IgD-negative memory B cell (primary cell): ENCODE results near the gene OSBPL10. TPM values are rescaled to one million over a fixed set of nuclear protein-coding genes. Genes with fewer than 3 reads are reported as not detected.

Source experiments
- H3K27ac Mint-ChIP-seq, 3 donors: one replicate each; pipeline ENCODE4 v1.8.0; 2020 to 2022; ENCODE audit warnings: mild to moderate bottlenecking in 3 of 3, mixed read lengths in 3 of 3, moderate library complexity in 1 of 3
- H3K27me3 Mint-ChIP-seq: one replicate; pipeline ENCODE4 v1.8.0; 2021; ENCODE audit warnings: mixed read lengths
- H3K36me3 Mint-ChIP-seq: one replicate; pipeline ENCODE4 v1.8.0; 2020; ENCODE audit warnings: mild to moderate bottlenecking, mixed read lengths
- H3K4me1 Mint-ChIP-seq, 3 donors: one replicate each; pipeline ENCODE4 v1.8.0; 2020 to 2022; ENCODE audit warnings: mixed read lengths in 3 of 3, mild to moderate bottlenecking in 1 of 3
- H3K4me3 Mint-ChIP-seq, 4 donors: one replicate each; pipeline ENCODE4 v1.8.0; 2020 to 2022; ENCODE audit warnings: mild to moderate bottlenecking in 4 of 4, mixed read lengths in 4 of 4, moderate library complexity in 3 of 4
- H3K9me3 Mint-ChIP-seq, 3 donors: one replicate each; pipeline ENCODE4 v1.8.0; 2020 to 2021; ENCODE audit warnings: mixed read lengths in 3 of 3, mild to moderate bottlenecking in 1 of 3
- polyA plus RNA-seq: library from polyadenylated mRNA; unstranded; fragments of 300-500 nt; fragmentation: Illumina TruSeq; gene quantifications from one replicate; pipeline ENCODE4 v1.2.3, GENCODE V29; 2021

Gene OSBPL10
- polyA plus RNA-seq, 1 donor from 2014 or later, result 126 TPM

DNA sequence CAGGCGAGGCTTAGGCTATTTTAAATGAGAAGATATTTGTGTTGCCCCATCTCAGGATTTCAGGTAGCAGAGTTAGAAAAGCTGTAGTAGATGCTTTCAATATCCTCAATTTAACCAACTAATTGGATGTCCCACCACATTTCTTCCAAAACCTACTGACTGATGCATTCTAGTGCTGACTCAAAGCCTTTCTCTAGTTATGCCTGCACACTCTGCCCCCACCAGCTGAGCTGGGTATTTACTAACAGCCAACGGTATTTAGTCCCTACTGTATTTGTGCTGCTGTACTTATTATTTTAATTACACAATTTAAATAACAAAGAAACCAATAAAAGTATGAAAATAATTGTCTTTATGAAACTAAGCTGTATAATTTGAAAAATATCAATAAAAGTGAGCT lies 139.5 kb downstream of the OSBPL10 start:
- Mint-ChIP-seq H3K27ac (peak overlapping the region in 1 of 3 donors; percentile 82), H3K9me3 (no peaks in the 10 kb centered on the region), H3K27me3 (no peaks in the 10 kb centered on the region), H3K4me3 (no peak overlapping the region), H3K4me1 (peaks cover 36 to 52% (median 52%) of the 10 kb centered on the region in 3 donors), H3K36me3 (peaks cover 22% of the 10 kb centered on the region)

DNA sequence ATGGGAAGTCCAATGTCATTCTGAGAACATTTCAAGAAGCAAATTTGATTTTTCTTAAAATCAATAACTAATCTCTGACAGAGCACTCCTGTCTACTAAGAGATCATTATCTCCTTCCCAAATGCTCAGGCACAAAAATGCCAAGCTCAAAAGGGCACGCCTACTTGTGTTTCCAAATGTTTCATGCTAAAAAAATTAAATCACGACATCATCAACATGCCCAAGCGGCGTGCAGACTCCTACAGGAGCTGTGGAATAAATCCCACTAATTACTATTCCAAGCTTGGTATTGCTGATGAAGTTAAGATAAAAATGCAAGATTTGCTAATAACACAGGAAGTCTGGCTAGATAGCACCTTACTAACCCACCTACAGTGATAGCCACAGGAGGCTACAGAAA lies 140.8 kb downstream of the OSBPL10 start:
- peaks cover 35 to 59% (median 55%) of the 10 kb centered on the region in 3 donors for H3K4me1 Mint-ChIP-seq
- peaks cover 21% of the 10 kb centered on the region for H3K36me3 Mint-ChIP-seq
- H3K4me3 Mint-ChIP-seq, result no peak overlapping the region
- no peak overlapping the region for H3K27ac Mint-ChIP-seq
- no peaks in the 10 kb centered on the region for H3K27me3 Mint-ChIP-seq
- H3K9me3 Mint-ChIP-seq, result no peaks in the 10 kb centered on the region

DNA sequence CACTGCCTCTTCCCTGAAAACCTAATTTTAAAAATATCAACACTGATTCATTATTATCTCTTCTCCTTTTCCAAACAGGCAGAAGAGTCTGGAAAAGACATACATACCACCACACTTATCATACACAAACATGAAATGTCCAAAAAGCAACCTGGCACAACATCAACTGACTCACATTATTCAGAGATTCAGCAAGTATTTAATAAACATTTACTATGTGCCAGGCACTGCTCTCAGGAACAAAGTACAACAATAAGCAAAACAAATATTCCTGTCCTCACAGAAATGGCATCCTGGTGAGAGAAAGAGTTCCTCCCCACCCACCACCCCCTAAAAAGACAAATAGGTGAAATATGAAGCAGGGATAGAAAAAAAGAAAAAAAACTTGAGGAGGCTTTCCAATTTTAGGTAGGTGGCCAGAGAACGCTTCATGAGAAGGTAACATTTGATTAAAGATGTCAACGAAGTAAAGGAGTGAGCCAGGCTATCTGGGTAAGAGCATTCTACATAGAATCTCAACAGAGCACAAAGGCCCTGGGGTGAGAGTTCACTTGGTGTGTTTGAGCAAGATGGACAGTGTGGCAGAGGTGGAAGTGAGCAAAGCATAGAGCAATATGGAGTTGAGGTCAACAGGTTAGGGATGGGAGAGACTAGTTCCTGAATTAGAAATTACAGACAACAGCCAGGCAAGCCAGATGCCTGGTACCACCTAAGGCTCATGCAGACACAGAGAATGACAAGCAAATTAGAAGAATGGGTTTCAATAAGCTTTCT lies 141.7 kb downstream of the OSBPL10 start:
- Mint-ChIP-seq H3K36me3 (peaks cover 18% of the 10 kb centered on the region), H3K4me3 (no peak overlapping the region), H3K27me3 (no peaks in the 10 kb centered on the region), H3K4me1 (peaks cover 34 to 60% (median 54%) of the 10 kb centered on the region in 3 donors), H3K27ac (peak overlapping the region in 2 of 3 donors; percentile 24 to 40), H3K9me3 (no peaks in the 10 kb centered on the region)

DNA sequence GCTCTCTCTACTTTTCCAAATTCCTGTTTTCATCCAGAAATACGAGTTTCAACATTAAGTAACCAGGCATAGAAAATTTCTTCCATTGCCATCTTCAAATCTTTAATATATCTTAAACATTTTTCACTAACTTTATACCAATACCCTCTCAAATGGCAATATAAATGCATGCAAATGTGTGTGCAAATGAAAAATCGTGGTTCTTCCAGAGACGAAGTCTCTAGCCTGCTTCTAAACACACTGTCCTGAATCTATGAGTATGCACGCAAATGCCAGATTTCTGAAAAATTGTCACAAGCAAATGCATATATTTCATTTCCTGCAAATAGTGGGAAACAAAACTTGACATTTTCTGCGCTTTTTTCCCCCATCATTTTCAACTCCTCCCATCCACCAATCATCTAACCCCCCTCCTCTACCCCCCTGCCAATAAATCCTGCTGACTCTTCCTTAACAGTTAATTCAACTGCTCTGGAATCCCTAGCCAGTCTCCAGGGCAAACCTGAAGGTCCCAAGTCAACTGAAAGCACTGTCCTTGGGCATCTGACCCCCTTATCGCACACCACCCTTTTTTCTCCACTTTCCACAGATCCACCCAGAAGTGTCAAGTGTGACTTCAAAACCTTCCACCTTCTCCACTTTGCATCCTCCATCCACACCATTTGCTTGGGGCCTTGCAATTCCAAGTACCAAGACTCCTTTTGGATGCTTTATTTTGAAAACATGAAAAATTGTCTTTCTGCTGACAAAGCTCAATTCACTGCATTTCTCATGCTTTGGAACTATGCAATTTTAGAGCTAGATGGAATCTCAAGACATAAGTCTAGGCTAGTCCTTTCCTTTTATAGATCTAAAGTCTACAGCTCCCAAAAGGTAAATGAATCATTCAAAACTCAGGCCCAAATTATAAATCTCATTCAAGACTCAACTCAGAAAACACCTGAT lies 144.7 kb downstream of the OSBPL10 start:
- peaks cover 38 to 65% (median 45%) of the 10 kb centered on the region in 3 donors for H3K4me1 Mint-ChIP-seq
- peak overlapping the region in 2 of 3 donors; percentile 13 to 79 for H3K27ac Mint-ChIP-seq
- H3K4me3 Mint-ChIP-seq, result no peak overlapping the region
- H3K27me3 Mint-ChIP-seq, result no peaks in the 10 kb centered on the region
- H3K36me3 Mint-ChIP-seq, result peaks cover 11% of the 10 kb centered on the region
- no peaks in the 10 kb centered on the region for H3K9me3 Mint-ChIP-seq

DNA sequence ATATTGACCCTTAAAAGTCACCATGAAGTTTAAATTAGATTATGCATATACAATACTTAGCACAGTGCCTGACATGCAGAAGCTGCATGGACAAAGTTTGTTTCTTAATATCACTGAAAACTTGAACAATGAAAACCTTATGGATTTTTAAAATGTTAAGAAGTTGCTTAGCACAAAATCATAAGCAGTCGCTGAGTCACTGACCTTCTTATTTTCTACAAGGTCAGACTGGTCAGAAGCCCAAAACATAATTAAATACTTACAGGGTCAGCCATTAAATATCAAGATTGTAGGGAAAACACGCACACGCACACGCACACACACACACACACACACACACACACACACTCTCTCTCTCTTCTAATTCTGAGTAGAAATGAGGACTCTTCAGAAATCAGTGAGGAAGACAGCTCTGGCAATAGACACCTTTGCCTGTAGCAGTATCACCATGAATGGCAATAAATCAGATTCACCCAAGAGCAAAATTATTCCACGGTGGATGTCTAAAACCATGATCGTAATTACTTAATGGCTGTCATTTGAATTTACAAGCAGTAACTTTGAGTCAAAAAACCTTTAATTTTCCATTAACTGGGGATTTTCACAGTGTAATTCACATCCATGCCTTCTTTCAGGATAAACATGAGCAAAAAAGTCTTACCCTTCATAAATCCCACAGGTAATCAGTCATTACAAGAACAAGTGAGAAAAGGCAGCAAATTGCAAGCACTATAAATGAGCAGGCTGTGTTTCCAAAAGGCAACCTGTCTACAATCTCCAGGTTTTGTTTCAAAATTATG lies 147.5 kb downstream of the OSBPL10 start:
- Mint-ChIP-seq H3K27ac (peak overlapping the region in 2 of 3 donors; percentile 2 to 68), H3K4me3 (no peak overlapping the region), H3K9me3 (no peaks in the 10 kb centered on the region), H3K27me3 (no peaks in the 10 kb centered on the region), H3K4me1 (peaks cover 34 to 55% (median 41%) of the 10 kb centered on the region in 3 donors), H3K36me3 (peaks cover 10% of the 10 kb centered on the region)

DNA sequence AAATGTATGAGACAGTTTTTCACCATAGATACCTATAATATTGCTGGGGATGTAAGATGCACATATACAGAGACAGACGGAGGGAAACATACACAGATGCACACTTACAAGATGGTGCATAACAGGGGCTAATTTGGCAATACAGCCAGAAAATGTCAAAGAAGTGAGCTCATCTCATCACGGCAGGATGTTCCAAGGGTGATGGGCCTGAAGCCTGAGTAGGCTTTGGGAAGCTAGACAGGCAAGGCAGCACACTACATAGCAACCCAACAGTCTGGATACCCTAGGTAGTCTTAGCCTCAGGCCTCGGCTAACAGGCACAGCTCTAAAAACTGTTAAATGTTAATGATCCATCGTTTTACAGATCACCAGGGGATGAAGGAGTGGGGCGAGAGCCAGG lies 148.5 kb downstream of the OSBPL10 start:
- H3K4me1 Mint-ChIP-seq, result peaks cover 31 to 55% (median 41%) of the 10 kb centered on the region in 3 donors
- peak overlapping the region in 1 of 4 donors; percentile 54 for H3K4me3 Mint-ChIP-seq
- peak overlapping the region in 1 of 3 donors; percentile 89 for H3K27ac Mint-ChIP-seq
- no peaks in the 10 kb centered on the region for H3K9me3 Mint-ChIP-seq
- H3K36me3 Mint-ChIP-seq, result peaks cover 10% of the 10 kb centered on the region
- H3K27me3 Mint-ChIP-seq, result no peaks in the 10 kb centered on the region

DNA sequence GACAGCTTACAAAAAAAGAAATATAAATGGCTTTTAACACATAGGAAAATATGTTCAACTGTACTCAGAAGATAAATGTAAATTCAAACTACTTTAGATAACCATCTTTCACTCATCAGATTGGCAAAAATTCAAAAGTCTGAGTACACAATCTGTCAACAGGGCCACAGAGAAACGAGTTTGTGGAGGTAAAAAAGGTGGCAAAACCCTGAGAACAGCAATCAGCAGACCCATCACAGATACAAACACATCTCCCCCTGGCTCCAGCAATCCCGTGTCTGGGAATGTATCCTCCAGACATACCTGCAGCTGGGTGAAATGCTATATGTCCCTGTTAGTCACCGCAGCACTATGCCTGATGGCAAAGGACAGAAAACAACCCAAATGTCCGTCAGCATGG lies 149.5 kb downstream of the OSBPL10 start:
- H3K27ac Mint-ChIP-seq, result peak overlapping the region in 1 of 3 donors; percentile 60
- H3K36me3 Mint-ChIP-seq, result peaks cover 10% of the 10 kb centered on the region
- H3K9me3 Mint-ChIP-seq, result no peaks in the 10 kb centered on the region
- no peak overlapping the region for H3K4me3 Mint-ChIP-seq
- peaks cover 25 to 54% (median 36%) of the 10 kb centered on the region in 3 donors for H3K4me1 Mint-ChIP-seq
- H3K27me3 Mint-ChIP-seq, result no peaks in the 10 kb centered on the region

DNA sequence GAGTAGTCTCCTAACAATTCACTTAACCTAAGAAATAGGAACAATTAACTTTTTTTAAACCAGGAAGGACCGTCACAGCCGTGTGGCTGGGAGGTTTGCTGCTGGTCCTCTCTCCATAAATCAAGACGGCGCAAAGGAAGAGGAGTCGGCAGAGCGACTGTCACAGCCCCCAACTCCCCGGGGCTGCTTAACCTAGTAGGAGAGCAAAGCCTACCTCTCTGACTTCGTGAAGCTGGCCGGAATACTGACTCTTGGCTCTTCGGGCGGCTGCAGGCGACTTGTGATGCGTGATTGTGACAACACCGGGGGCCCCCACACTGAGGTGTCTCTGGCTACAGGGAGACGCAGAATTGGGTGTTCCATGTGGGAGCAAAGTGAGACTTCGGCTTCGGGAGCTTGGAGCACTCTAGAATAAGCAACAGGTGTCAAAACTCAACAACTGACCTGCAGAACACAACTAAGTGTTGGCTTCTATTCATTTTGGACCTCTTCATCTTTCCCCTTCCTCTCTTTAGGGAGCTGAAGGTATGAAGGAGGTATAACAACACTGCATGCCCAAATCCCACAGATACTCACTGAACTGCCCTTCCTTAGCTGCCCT lies 151.1 kb downstream of the OSBPL10 start:
- peaks cover 15% of the 10 kb centered on the region for H3K36me3 Mint-ChIP-seq
- peak overlapping the region; percentile 32 to 71 (median 55) for H3K27ac Mint-ChIP-seq
- H3K4me1 Mint-ChIP-seq, result peaks cover 22 to 48% (median 28%) of the 10 kb centered on the region in 3 donors
- H3K27me3 Mint-ChIP-seq, result no peaks in the 10 kb centered on the region
- no peak overlapping the region for H3K4me3 Mint-ChIP-seq
- no peaks in the 10 kb centered on the region for H3K9me3 Mint-ChIP-seq

DNA sequence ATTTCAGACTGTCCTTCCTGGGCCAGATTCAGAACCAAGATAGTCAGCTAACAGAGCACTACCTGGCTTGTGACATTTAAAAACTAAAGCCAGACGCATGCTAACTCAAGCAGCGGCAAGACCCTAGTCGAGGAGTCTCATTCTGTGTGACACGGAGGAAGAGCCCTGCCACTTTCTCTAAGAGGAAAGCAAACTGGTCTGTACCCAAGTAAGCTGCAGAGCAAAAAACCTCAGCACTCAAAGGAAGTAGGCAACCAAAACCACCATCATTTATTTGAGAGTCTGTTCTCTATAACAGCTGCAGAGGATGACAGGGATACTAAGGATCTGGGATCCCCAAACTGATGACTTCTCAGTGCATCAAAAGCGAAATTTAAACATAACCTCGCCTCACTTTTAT lies 152.1 kb downstream of the OSBPL10 start:
- Mint-ChIP-seq H3K27ac (peak overlapping the region in 1 of 3 donors; percentile 55), H3K4me3 (no peak overlapping the region), H3K27me3 (no peaks in the 10 kb centered on the region), H3K9me3 (no peaks in the 10 kb centered on the region), H3K4me1 (peaks cover 19 to 48% (median 28%) of the 10 kb centered on the region in 3 donors), H3K36me3 (peaks cover 19% of the 10 kb centered on the region)

DNA sequence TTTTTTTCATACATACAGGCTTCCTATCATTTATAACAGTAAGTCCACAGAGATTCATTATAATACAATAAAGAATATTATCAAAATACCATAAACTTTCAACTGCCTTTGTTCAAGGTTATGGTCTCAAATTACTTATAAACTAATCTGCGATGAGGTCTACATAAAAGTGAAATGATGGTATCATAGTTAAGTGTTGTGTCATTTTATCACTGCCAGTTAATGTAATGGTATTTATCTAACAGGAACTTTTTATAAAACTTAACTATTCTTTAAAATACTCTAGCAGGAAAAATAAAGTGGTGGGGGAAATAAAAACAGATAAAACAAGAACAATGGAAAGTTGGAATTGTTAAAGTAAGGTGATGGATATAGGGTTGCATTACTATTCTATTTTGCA lies 153.1 kb downstream of the OSBPL10 start:
- Mint-ChIP-seq H3K27ac (no peak overlapping the region), H3K4me1 (peaks cover 18 to 42% (median 26%) of the 10 kb centered on the region in 3 donors), H3K4me3 (no peak overlapping the region), H3K9me3 (no peaks in the 10 kb centered on the region), H3K27me3 (no peaks in the 10 kb centered on the region), H3K36me3 (peaks cover 19% of the 10 kb centered on the region)

DNA sequence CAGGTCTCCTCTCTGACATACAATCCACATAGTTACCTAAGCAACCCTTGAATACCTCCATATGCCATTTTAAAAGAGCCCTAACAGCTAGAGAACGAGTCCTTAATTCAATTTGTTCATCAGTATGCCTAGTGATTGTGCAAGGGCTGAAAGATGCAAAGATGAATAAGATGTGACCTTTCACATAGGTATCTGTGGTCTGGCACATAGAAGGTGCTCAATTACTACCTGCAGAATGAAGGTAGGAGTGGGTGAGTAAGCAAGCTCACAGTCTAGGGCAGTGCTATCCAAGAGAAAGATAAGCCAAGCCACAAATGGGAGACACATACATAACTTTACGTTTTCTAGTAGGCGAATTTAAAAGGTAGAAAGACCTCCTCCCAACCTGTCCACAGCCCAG lies 157.9 kb downstream of the OSBPL10 start:
- Mint-ChIP-seq H3K27ac (peak overlapping the region in 1 of 3 donors; percentile 3), H3K36me3 (peaks cover 12% of the 10 kb centered on the region), H3K27me3 (no peaks in the 10 kb centered on the region), H3K4me3 (no peak overlapping the region), H3K9me3 (no peaks in the 10 kb centered on the region), H3K4me1 (peaks cover 6 to 32% (median 14%) of the 10 kb centered on the region in 3 donors)

DNA sequence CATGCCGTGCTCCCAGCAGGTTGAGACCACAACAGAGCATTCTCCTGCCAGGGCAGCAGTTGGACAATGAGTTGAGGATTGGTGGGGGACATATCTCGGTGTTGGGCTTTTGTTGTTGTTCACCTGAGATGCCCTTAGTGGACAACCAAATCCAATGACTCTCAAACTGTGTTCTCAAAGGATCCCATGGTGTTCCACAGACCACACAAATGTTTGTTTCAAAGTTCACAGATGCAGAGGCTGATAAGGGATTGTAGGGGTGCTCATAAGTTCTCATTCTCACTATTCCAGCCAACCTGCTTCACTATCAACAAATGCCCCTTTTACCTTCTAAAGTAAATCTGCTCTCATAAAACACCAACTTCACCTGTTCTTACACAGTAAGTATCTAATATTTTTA lies 159.9 kb downstream of the OSBPL10 start:
- Mint-ChIP-seq H3K9me3 (no peaks in the 10 kb centered on the region), H3K4me1 (peaks cover 7 to 29% (median 17%) of the 10 kb centered on the region in 3 donors), H3K27ac (peak overlapping the region in 2 of 3 donors; percentile 26 to 29), H3K4me3 (no peak overlapping the region), H3K27me3 (no peaks in the 10 kb centered on the region), H3K36me3 (peaks cover 12% of the 10 kb centered on the region)

DNA sequence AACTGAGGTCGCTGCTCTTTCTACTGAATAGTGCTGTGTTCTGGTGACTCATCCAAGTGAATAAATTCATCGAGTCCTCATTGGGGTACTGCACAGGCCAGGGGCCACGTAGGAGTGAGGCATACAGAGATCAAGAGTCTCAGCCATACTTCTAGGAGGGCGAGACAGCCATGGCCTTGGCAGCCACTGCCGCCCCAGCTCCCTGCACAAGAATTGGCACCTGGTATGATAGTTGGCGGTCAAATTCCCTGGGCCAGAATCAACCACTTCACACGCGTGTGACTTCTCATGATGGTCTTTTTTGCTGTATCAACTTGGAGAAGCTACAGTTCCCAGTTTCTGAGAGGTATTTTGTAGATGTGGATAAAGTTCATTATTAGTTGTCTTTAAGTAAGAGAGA lies 161.6 kb downstream of the OSBPL10 start:
- no peak overlapping the region for H3K4me3 Mint-ChIP-seq
- peaks cover 13 to 31% (median 26%) of the 10 kb centered on the region in 3 donors for H3K4me1 Mint-ChIP-seq
- no peaks in the 10 kb centered on the region for H3K9me3 Mint-ChIP-seq
- H3K36me3 Mint-ChIP-seq, result peaks cover 5% of the 10 kb centered on the region
- peak overlapping the region in 2 of 3 donors; percentile 11 to 31 for H3K27ac Mint-ChIP-seq
- H3K27me3 Mint-ChIP-seq, result no peaks in the 10 kb centered on the region

DNA sequence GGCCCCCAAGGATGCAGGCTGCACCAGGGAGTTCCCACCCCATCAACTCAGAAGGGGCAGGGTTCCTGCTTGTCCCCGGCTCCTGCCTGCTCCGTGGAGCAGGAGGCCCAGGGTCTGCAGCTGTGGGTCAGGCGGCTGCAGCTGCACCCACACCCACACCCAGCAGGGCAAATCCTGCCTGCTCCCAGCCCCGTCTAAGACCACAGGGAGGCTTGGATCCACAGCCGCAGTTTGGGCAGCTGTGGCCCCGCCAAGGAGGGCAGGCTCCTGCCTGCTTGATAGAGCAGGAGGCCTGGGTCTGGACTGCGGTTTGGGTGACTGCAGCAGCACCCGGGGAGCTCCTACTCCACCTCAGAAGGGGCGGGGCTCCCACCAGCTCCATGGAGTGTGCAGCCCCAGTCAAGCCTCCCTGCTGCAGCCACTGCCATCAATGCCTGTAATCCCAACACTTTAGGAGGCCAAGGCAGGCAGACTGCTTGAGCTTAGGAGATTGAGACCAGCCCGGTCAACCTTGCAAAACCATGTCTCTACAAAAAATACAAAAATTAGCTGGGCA lies 163.6 kb downstream of the OSBPL10 start:
- Mint-ChIP-seq H3K4me3 (no peak overlapping the region), H3K9me3 (no peaks in the 10 kb centered on the region), H3K27ac (no peak overlapping the region), H3K27me3 (no peaks in the 10 kb centered on the region), H3K4me1 (peaks cover 13 to 36% (median 28%) of the 10 kb centered on the region in 3 donors), H3K36me3 (peaks cover 4% of the 10 kb centered on the region)
